Activated CD4-positive, alpha-beta memory T cell treated with anti-CD3 and anti-CD28 coated beads, Interleukin-2, amount 10 ng/mL, durations not matched to agents 7 days and 5 days (primary cell): ENCODE results near the gene COPG1. TPM values are rescaled to one million over a fixed set of nuclear protein-coding genes. Genes with fewer than 3 reads are reported as not detected.
"Not testable (repeated sequence)": the region's sequence is repeated elsewhere in the genome, so short reads cannot be mapped to it uniquely, and the experiment has no call there.

Experiments
- CTCF ChIA-PET: fragments of 350-600 bp; sonication (Branson Sonifier 250); formaldehyde crosslinking; loops from one replicate; lab custom pipeline; 2021; ENCODE audit warnings: antibody characterized with exemption, inconsistent platforms; lab: Charles Lee
- POLR2A ChIA-PET: fragments of 350-600 bp; sonication (Branson Sonifier 250); formaldehyde crosslinking; loops from one replicate; lab custom pipeline; 2021; ENCODE audit warnings: antibody characterized with exemption; lab: Charles Lee
- DNase-seq: peaks from one replicate; pipeline ENCODE4 v3.0.0-alpha.2; 2020
- H3K27ac Mint-ChIP-seq: one replicate; pipeline ENCODE4 v1.8.0; 2021; ENCODE audit warnings: mild to moderate bottlenecking, mixed read lengths
- H3K27me3 Mint-ChIP-seq: one replicate; pipeline ENCODE4 v1.8.0; 2021; ENCODE audit warnings: mixed read lengths
- H3K36me3 Mint-ChIP-seq: one replicate; pipeline ENCODE4 v1.8.0; 2021; ENCODE audit warnings: low read depth, mixed read lengths
- H3K4me1 Mint-ChIP-seq: one replicate; pipeline ENCODE4 v1.8.0; 2021; ENCODE audit warnings: mixed read lengths
- H3K4me3 Mint-ChIP-seq: one replicate; pipeline ENCODE4 v1.8.0; 2021; ENCODE audit warnings: mild to moderate bottlenecking, mixed read lengths
- H3K9me3 Mint-ChIP-seq: one replicate; pipeline ENCODE4 v1.8.0; 2021; ENCODE audit warnings: mixed read lengths
- total RNA-seq, 2 experiments: library from RNA; stranded (reverse); gene quantifications; one replicate each; pipeline ENCODE4 v1.2.3, GENCODE V29; 2021

Gene COPG1
- total RNA-seq, 2 experiments from 2014 or later: 157 TPM

DNA sequence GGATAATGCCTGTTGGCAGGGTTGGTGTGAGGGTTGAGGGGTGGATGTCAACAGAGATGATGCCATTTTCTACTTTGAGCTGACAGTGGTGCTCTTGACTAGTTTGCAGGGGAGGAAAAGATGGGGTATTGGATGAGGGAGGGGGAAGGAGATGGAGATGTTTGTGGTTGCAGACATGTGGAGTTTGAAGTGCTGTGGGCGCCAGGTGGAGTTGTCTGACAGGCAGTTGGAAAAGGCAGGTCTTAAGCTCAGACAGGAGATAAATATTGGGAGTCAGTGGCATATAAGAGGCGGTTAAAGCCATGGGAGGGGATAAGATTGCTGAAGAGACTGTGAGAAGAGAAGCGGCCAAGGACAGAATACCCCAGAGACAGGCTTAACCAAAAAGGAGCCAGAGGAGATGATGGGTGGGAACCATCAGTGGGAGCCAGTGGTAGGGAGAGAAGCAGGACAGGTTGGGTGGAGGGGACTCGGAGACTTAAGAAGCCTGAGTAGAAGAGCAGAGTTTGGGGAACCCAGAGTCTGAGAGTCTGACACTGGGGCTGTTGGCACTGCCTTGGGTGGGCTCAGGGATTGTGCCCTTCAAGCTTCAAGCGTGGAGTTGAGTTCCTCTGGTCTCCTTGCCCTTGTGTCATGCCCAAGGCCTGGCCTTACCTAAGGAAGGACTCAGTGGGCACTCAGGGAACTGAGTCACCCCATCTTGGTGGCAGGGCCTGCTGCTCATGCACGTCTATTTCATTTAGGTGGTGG, 13.9 kb downstream of the COPG1 start:
- Mint-ChIP-seq H3K27me3 (no peaks in the 10 kb centered on the region), H3K4me1 (peaks cover 3% of the 10 kb centered on the region), H3K4me3 (no peak overlapping the region), H3K9me3 (no peaks in the 10 kb centered on the region), H3K27ac (no peak overlapping the region), H3K36me3 (peaks cover 85% of the 10 kb centered on the region)
- CTCF ChIA-PET: no interaction called here
- no peak for DNase-seq
- POLR2A ChIA-PET: interaction anchor here (0.9 kb wide), 1 partner anchor 8 kb away, joined by 3 read pairs; no protein-coding TSS in a partner anchor

DNA sequence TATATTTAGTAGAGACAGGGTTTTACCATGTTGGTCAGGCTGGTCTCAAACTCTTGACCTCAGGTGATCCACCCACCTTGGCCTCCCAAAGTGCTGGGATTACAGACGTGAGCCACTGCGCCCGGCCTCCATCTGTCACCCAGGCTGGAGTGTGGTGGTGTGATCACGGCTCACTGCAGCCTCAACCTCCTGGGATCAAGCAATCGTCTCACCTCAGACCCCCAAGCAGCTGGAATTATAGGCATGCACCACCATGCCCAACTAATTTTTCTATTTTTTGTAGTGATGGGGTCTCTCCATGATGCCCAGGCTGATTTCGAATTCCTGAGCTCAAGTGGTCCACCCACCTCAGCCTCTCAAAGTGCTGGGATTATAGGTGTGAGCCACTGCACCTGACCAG, 15.6 kb downstream of the COPG1 start:
- peaks cover 88% of the 10 kb centered on the region for H3K36me3 Mint-ChIP-seq
- POLR2A ChIA-PET: interaction anchor here (1.5 kb wide), 2 partner anchors 51 to 79 kb away, joined by 3 to 6 read pairs; a partner anchor contains a TSS
- CTCF ChIA-PET: interaction anchor here (0.5 kb wide), 1 partner anchor 87 kb away, joined by 3 read pairs; no protein-coding TSS in a partner anchor

GRCh38 chr3:129266651-129267050, 17.2 kb downstream of the COPG1 start:
- Mint-ChIP-seq H3K27me3 (no peaks in the 10 kb centered on the region), H3K36me3 (peaks cover 88% of the 10 kb centered on the region), H3K4me3 (no peak overlapping the region), H3K4me1 (peaks cover 1% of the 10 kb centered on the region), H3K27ac (no peak overlapping the region), H3K9me3 (no peaks in the 10 kb centered on the region)
- no peak for DNase-seq
- CTCF ChIA-PET: interaction anchor here (1.7 kb wide), 1 partner anchor 49 kb away, joined by 3 read pairs; a partner anchor contains a TSS
- POLR2A ChIA-PET: interaction anchor here (1.0 to 1.4 kb wide), 3 partner anchors 17 to 387 kb away, joined by 3 to 6 read pairs (median 4); partner anchors contain the start of genes ACAD9 and COPG1

More for the DNA sequence above, 15.6 kb downstream of the COPG1 start:
- not testable (repeated sequence) for H3K4me1 Mint-ChIP-seq, H3K4me3 Mint-ChIP-seq, H3K27me3 Mint-ChIP-seq, H3K9me3 Mint-ChIP-seq, H3K27ac Mint-ChIP-seq, DNase-seq

- H3K27me3 Mint-ChIP-seq: no peaks in the 10 kb centered on the region
- H3K36me3 Mint-ChIP-seq: peaks cover 90% of the 10 kb centered on the region
- no peak overlapping the region for H3K27ac Mint-ChIP-seq
- H3K4me1 Mint-ChIP-seq: no peaks in the 10 kb centered on the region
- ChIA-PET POLR2A (no interaction called here), CTCF (no interaction called here)
- H3K9me3 Mint-ChIP-seq: no peaks in the 10 kb centered on the region
- DNase-seq: no peak
- H3K4me3 Mint-ChIP-seq: no peak overlapping the region
Measured at GRCh38 chr3:129268396-129268795, 19.0 kb downstream of the COPG1 start.

DNA sequence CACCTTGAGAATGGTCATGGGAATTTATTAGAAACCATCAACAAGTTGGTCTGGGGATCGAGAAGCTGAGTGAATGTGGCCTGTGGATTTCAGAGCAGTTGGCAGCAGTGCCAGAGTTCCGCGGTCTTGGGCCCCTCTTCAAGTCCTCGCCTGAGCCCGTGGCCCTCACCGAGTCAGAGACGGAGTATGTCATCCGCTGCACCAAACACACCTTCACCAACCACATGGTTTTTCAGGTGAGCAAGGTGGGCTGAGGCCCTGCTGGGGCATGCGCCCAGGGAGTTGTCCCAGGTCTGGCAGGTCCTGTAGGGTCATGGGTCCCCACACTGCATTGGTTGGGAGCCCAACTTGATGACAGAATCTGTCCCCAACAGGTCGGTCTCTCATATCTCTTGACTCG, 22.3 kb downstream of the COPG1 start:
- Mint-ChIP-seq H3K9me3 (no peaks in the 10 kb centered on the region), H3K4me3 (no peak overlapping the region), H3K4me1 (peaks cover 4% of the 10 kb centered on the region), H3K27ac (no peak overlapping the region), H3K27me3 (no peaks in the 10 kb centered on the region), H3K36me3 (peaks cover 92% of the 10 kb centered on the region)
- no peak for DNase-seq
- POLR2A ChIA-PET: interaction anchor here (0.6 to 2.0 kb wide), 3 partner anchors 9 to 47 kb away, joined by 3 to 9 read pairs (median 4); a partner anchor contains a TSS
- CTCF ChIA-PET: interaction anchor here (1.5 kb wide), 1 partner anchor 44 kb away, joined by 3 read pairs; a partner anchor contains a TSS

DNA sequence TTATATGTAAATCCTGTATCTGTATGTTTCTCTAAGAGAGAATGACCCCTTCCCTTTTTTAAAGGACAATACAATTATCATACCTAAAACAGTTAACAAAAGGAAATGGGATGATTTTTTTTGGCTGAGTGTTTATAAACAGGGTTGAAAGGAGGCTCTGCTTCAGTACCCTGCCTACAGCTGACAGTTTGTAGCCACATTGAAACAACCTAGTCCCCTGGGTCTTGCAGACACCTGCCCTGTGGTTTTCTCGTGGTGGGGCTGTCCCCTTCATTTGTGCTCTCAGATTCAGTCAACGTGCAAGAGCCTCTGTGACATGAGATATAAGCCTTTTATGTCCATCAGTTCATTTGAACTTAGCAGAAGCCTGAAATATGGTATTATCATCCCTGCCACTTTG, 27.0 kb downstream of the COPG1 start:
- no peaks in the 10 kb centered on the region for H3K27me3 Mint-ChIP-seq
- H3K9me3 Mint-ChIP-seq: no peaks in the 10 kb centered on the region
- CTCF ChIA-PET: no interaction called here
- POLR2A ChIA-PET: interaction anchor here (9.1 kb wide), 1 partner anchor 38 kb away, joined by 197 read pairs; a partner anchor contains a TSS
- peaks cover 31% of the 10 kb centered on the region for H3K4me1 Mint-ChIP-seq
- no peak for DNase-seq
- H3K27ac Mint-ChIP-seq: no peak overlapping the region
- no peak overlapping the region for H3K4me3 Mint-ChIP-seq
- peaks cover 71% of the 10 kb centered on the region for H3K36me3 Mint-ChIP-seq

DNA sequence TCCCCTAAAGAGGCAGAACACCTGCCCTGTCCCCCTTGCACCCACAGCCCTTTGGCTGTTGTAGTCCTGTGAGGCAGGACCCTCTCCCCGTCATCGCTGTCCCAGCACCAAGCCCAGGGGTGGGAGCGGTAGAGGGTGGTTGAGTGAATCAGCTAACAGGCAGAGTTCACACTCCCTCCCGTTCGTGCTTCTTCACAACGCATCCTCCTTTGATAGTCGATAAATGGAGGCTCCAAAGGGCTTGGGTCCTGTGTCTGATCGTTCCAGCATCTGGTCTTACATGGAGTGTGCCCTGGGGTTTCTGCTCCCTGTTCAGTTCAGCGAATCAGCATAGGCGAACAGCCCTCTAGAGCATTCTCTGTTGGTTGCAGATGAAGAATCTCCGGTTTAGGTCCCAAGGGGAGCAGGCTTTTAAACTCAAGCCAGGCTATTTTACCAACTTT, 28.4 kb downstream of the COPG1 start:
- ChIA-PET POLR2A (interaction anchor here (0.8 to 9.1 kb wide), 5 partner anchors 28 to 239 kb away, joined by 3 to 197 read pairs (median 5); partner anchors contain the start of gene COPG1), CTCF (interaction anchor here (2.8 to 3.2 kb wide), 2 partner anchors 12 to 38 kb away, joined by 13 to 17 read pairs; a partner anchor contains a TSS)
- DNase-seq: no peak
- peaks cover 62% of the 10 kb centered on the region for H3K36me3 Mint-ChIP-seq
- H3K4me1 Mint-ChIP-seq: peaks cover 45% of the 10 kb centered on the region
- H3K4me3 Mint-ChIP-seq: peak overlapping the region; percentile 81
- no peaks in the 10 kb centered on the region for H3K27me3 Mint-ChIP-seq
- H3K27ac Mint-ChIP-seq: peak overlapping the region; percentile 82
- H3K9me3 Mint-ChIP-seq: no peaks in the 10 kb centered on the region

- ChIA-PET POLR2A (interaction anchor here (1.0 to 9.1 kb wide), 9 partner anchors 8 to 474 kb away, joined by 3 to 197 read pairs (median 9); partner anchors contain the start of genes CNBP, COPG1 and RAB43), CTCF (interaction anchor here (2.8 to 3.2 kb wide), 2 partner anchors 11 to 38 kb away, joined by 13 to 17 read pairs; a partner anchor contains a TSS)
- peaks cover 64% of the 10 kb centered on the region for H3K36me3 Mint-ChIP-seq
Measured at GRCh38 chr3:129278439-129278965, 29.1 kb downstream of the COPG1 start, which contains the start of gene HMCES. Gene HMCES (plus strand): TSS chr3:129278870. CDS start chr3:129279733, 863 bp downstream.

GRCh38 chr3:129278966-129279906, 29.8 kb downstream of the COPG1 start:
- ChIA-PET POLR2A (interaction anchor here (0.7 to 9.1 kb wide), 17 partner anchors 9 to 475 kb away, joined by 3 to 197 read pairs (median 4); partner anchors contain the start of genes CNBP, COPG1 and RAB43), CTCF (interaction anchor here (0.8 to 3.2 kb wide), 6 partner anchors 10 to 309 kb away, joined by 3 to 17 read pairs (median 5); a partner anchor contains a TSS)
- peak; percentile 55 for DNase-seq
- H3K9me3 Mint-ChIP-seq: no peaks in the 10 kb centered on the region
- peaks cover 56% of the 10 kb centered on the region for H3K36me3 Mint-ChIP-seq
- no peaks in the 10 kb centered on the region for H3K27me3 Mint-ChIP-seq
- peak overlapping the region; percentile 97 for H3K4me3 Mint-ChIP-seq
- peak overlapping the region; percentile 91 for H3K27ac Mint-ChIP-seq
- H3K4me1 Mint-ChIP-seq: peaks cover 54% of the 10 kb centered on the region

More at GRCh38 chr3:129278439-129278965, 29.1 kb downstream of the COPG1 start, which contains the start of gene HMCES:
- H3K4me1 Mint-ChIP-seq: peaks cover 51% of the 10 kb centered on the region
- peak; percentile 94 for DNase-seq
- no peaks in the 10 kb centered on the region for H3K27me3 Mint-ChIP-seq
- peak within 1 kb of the TSS; percentile 97 for H3K4me3 Mint-ChIP-seq
- H3K9me3 Mint-ChIP-seq: no peaks in the 10 kb centered on the region
- peak within 1 kb of the TSS; percentile 91 for H3K27ac Mint-ChIP-seq

DNA sequence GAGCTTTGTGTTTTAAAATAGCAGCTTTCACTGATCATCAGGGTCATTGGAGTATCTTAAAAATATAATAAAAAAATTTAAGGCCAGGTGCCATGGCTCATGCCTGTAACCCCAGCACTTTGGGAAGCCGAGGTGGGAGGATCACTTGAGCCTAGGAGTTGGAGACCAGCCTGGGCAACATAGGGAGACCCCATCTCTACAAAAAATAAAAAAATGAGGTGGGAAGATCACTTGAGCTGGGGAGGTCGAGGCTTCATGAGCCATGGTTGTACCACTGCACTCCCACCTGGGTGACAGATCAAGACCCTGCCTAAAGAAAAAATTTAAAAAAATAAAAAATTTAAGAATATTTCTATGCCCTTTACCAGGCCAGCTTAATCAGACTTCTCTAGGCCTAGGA, 30.8 kb downstream of the COPG1 start:
- POLR2A ChIA-PET: interaction anchor here (1.0 to 9.1 kb wide), 11 partner anchors 9 to 162 kb away, joined by 4 to 197 read pairs (median 4); partner anchors contain the start of genes CNBP, COPG1 and RAB43

GRCh38 chr3:129281726-129282125, 32.3 kb downstream of the COPG1 start:
- H3K4me3 Mint-ChIP-seq: no peak overlapping the region
- CTCF ChIA-PET: no interaction called here
- H3K36me3 Mint-ChIP-seq: peaks cover 47% of the 10 kb centered on the region
- DNase-seq: no peak
- POLR2A ChIA-PET: interaction anchor here (9.1 kb wide), 1 partner anchor 33 kb away, joined by 197 read pairs; a partner anchor contains a TSS
- H3K9me3 Mint-ChIP-seq: no peaks in the 10 kb centered on the region
- H3K4me1 Mint-ChIP-seq: peaks cover 50% of the 10 kb centered on the region
- no peaks in the 10 kb centered on the region for H3K27me3 Mint-ChIP-seq
- no peak overlapping the region for H3K27ac Mint-ChIP-seq

More for the DNA sequence above, 30.8 kb downstream of the COPG1 start:
- Mint-ChIP-seq H3K27me3 (no peaks in the 10 kb centered on the region), H3K36me3 (peaks cover 51% of the 10 kb centered on the region), H3K27ac (no peak overlapping the region), H3K4me3 (no peak overlapping the region), H3K4me1 (peaks cover 52% of the 10 kb centered on the region), H3K9me3 (no peaks in the 10 kb centered on the region)
- no peak for DNase-seq
- CTCF ChIA-PET: interaction anchor here (0.8 to 3.2 kb wide), 7 partner anchors 9 to 310 kb away, joined by 3 to 17 read pairs (median 4); a partner anchor contains a TSS
